Stimulated activated naive CD4-positive, alpha-beta T cell (primary cell): Measurements from ENCODE around the gene CDH13.

Source experiments
- DNase-seq, 6 experiments: peaks; one replicate each; lab custom pipeline; 2025; lab: John Stamatoyannopoulos, UW

CDH13 gene

GRCh38 chr16:83439412-83439811 lies 812.6 kb downstream of the CDH13 start:
- DNase-seq: no peak

- no peak for DNase-seq
Observed at GRCh38 chr16:83441517-83441916, 814.7 kb downstream of the CDH13 start.

GRCh38 chr16:83443972-83444371 lies 817.2 kb downstream of the CDH13 start:
- DNase-seq: no peak

- DNase-seq: no peak
Observed at GRCh38 chr16:83447560-83447959, 820.8 kb downstream of the CDH13 start.

- DNase-seq: no peak
Observed at GRCh38 chr16:83449861-83450260, 823.1 kb downstream of the CDH13 start.

DNA sequence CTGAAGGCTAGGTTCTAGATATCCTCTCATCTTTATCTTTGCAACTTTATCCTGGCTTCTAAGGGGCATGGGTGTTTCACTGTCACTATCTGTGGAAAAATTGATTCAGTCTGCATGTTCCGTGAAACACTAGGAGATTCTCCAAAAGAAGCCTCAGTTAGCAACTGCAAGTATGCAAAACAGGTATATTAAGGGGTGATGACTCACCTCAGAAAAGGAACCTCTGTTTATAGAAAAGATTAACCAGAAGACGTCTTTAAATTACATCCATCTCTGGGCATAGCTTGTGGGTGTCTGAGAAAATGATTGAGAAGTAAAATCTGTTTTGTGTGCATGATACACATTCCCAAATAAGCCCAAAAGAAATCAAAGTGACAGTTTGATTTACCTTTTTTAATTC lies 827.2 kb downstream of the CDH13 start:
- no peak for DNase-seq

- DNase-seq: no peak
Observed at GRCh38 chr16:83455716-83456115, 828.9 kb downstream of the CDH13 start.

DNA sequence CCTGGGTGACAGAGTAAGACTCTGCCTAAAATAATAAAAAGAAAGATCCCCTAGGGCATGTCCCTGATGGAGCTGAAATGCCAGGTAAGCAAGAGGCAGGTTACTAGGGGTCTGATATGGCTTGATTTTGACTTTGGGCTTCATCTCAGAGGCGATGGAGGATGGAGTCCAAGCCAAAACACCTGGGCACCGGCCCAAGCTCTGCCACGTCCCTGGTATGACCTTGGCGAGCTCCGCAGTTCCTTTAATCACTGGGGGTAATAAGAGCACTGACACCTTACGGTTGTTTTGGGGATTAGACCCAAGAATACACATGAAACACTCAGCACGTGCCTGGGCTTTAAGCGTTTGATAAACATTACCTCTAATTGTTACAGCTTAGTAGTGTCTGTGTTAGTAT lies 830.2 kb downstream of the CDH13 start:
- DNase-seq: no peak

- no peak for DNase-seq
Observed at GRCh38 chr16:83458612-83459011, 831.8 kb downstream of the CDH13 start.

DNA sequence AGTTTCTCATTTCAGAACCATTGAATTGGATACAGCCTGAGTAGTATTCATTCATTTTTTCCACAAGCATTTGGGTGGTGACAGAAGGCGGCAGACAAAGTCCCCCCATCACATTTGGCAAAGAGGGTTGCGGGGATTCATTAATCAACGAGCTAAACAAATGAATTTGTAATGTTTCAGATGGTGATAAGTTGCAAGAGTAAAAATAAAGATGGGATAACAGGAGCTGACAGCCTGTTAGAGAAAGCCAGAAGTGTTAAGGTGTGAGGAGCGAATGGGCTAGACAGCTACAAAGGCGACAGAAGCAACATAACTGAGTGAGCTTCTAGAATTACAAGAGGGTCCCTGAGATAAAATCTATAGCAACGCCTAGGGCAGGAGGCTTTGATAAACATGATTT lies 838.2 kb downstream of the CDH13 start:
- DNase-seq: no peak

DNA sequence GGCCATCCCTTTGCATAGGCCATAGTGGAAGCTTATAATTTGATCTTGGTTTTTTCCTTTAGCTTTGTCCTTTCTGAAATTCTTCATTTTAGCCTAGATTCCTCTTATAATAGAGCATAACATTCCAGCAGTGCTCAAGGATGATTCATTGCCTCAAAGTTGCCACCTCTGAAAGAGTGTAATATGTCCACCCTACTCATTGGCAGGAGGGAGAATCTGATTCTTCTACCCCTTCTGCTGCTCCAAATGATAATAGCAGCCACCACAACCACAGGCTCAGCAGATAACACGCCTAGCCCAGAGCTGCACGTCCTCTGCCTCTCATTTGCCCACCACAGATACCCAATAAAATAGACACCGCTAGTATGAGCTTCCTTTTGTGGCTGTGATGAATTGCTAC lies 843.6 kb downstream of the CDH13 start:
- no peak for DNase-seq

- DNase-seq: no peak
Observed at GRCh38 chr16:83472776-83473501, 846.2 kb downstream of the CDH13 start.

DNA sequence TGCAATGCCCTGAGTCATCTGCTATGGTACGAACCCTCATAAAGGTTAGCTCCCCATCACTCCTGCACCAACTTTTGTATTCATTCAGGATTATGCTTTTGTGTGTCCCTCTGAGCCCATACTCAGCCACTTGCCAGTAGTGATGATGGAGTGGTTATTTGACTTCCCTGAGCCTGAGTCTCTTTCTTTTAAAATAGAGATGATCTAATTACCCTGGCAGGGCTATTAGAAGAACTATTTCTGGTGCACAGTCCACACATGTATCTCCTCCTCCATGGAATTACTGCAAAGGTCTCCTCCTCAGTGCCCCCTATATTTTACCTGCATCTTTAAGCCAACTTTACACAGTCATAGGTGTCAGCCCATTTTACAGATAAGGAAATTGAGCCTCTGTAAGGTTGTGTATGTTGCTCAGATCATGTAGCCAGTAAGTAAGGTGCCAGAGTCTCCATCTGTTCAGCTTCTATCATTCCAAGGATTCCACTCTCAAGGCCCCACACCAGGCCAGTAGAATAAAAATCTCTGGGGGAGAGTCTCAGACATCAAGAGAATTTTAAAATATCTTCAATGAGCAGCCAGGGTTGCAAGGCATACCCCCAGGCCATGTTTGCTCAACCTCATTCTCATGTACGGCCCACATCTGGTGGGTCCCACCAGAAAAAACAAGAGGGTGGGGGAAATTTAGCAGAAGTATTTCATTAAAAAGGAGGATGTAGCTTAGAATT lies 847.3 kb downstream of the CDH13 start:
- no peak for DNase-seq

GRCh38 chr16:83475108-83475507 lies 848.3 kb downstream of the CDH13 start:
- DNase-seq: no peak

DNA sequence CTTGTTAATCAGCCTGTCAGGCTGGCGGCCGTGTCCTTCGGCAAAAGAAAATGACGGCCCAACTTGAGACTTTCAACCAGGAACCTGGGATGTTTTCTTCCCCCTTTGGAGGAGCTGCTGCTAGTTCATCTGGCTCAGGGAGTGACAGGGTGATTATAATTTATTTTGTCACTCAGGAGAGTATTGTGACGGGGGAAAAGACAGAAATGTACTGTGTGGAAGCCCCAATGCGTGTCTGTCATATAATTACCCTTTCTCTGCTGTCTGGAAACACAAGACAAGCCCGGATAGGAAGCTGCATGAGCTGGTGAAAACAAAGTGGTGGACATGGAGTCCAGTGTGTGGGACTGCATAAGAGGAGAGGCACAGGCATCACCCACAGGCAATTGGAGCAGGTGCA lies 854.8 kb downstream of the CDH13 start:
- DNase-seq: no peak

DNA sequence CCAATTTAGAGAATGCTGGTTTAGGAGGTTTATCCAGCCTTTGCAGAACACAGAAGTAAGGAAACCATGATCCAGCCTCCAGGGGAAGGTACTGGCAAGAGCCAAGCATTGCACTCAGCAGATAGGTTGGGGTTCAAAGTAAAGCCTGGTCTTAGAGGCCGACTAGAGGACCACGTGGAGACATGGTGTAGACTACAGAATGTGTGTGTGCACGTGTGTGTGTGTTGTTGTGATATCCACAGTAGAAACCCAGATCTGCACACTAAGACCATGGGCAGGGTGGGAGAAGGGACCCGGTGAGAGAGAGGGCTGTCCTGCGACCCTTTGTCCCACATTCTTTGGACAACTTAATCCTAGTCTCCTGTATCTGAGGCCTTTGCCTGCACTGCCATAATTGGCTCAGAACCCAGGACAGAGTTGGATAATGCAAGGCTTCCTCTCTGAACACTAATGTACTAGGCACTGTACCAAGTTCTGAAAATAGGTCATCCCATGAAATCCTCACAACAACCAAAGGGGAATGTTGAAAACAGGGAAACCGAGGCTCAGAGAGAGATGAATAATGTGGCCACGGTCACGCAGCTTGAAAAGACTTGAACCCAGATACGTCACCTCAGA lies 855.9 kb downstream of the CDH13 start:
- no peak for DNase-seq

DNA sequence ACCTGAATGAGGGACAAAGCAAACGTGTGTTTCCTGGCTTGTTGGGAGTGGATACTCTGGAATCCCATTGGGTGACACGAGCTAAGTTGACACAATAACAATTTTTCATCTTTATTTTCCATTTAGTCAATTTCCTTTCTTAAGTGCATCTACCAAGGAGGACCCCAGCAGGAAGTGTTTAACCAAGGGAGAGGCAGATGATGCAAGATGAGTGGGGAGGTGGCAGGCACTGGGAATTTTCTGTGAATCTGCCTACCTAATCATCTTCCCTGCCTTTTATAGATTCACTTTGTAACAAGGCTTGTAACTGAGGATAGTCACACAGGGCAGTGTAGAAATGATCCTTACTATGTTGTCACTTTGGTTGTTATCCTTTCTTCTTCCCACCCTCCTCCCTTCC lies 863.3 kb downstream of the CDH13 start:
- DNase-seq: no peak

DNA sequence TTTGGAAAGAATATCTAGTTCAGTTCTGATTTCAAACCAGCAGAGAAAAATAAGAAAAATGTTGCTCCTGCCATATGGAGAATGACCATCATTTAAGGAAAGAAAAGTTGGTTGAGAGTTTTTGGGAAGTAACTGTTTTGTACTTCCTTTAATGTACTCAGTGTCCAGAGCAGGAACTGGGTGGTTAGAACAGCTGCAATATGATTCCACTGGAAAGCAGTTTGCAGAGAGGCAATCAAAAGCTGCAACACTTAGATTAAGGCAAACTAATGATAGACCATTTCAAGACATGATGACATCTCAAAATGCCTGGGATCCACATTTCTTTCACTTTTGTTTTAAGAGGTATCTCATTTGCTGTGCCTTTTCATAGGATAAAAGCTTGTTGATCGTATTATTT lies 867.7 kb downstream of the CDH13 start:
- DNase-seq: no peak

DNA sequence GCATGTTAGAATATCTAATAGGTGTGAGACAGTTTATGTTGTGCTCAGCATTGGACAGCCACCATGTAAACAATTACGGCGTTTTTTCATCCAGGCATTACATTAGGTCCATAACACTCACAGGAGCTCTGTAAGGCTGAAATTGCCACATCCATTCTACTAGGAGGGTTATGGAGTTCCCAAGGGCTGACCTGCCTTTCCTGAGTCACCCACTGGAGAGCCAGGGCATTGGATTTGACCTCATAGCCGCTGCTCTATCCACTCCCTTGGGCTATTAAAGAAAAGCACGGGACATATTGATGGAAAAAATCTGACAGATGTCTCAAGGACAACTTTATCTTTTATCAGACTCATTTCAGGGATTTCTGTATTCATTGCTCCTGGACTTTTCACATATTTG lies 874.7 kb downstream of the CDH13 start:
- DNase-seq: no peak

GRCh38 chr16:83508295-83508694 lies 881.5 kb downstream of the CDH13 start:
- no peak for DNase-seq

DNA sequence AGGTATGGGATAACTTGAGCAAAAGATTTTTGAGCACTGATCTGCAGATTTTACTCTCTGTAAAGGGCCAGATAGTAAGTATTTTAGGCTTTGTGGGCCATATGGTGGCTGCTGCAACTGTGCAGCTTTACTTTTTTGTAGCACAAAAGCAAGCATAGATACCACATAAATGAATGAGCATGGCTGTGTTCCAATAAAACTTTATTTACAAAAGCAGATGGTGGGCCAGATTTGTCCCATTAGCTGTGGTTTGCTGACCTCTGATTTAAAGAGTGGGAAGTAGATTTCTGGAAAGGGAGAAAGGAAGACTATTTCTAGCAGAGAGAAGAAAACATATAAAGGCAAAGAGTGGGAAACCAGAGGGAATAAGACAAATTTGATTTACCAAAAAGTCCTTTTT lies 882.5 kb downstream of the CDH13 start:
- DNase-seq: no peak

GRCh38 chr16:83510906-83511305 lies 884.1 kb downstream of the CDH13 start:
- no peak for DNase-seq

GRCh38 chr16:83513008-83513755 lies 886.4 kb downstream of the CDH13 start:
- no peak for DNase-seq
